HG02852 (cell line): ENCODE results near the gene BLTP1.

Experiments used
- ATAC-seq: cut with Tn5 transposase; IDR thresholded peaks from one replicate; pipeline ENCODE4 v1.9.1; 2021; ENCODE audit warnings: mild to moderate bottlenecking, moderate library complexity; ENCODE audit not compliant: unreplicated experiment

BLTP1 gene

DNA sequence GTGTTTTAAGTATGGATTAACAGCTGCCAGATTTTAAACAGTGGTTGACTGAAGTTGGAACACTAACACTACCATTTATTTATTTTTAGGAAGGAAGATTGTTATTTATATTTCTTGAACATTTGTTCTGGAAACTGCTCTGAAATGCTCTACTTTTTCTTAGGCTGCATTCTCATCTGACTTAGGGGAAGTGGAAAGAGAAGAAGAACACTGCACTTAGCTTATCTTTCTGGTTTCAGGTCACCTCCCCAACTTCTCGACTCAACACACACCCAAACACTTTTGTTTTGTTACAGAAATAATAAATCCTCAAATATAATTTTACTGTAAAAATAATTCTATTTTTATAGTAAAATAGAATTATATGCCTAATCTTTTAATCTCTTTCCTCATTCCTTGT lies 18.6 kb downstream of the BLTP1 start:
- ATAC-seq: no peak

DNA sequence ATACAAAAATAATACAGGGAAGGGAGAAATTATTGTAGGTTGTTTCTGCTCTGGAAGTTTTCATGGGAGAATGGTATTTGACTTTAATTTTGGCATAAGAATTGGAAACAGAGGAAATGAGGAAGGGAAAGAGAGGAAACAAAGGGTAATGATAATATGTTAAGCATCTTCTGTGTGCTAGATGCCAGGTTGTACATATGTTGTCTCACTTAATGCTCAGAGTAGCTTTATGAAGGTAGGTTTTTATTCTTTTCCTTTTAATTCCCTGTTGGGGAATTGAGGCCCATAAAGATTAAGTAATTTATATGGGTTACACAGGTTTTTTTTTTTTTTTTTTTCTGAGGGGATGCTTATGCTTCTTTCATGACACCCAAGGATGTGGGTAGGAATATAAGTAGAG lies 19.2 kb downstream of the BLTP1 start:
- ATAC-seq: no peak

DNA sequence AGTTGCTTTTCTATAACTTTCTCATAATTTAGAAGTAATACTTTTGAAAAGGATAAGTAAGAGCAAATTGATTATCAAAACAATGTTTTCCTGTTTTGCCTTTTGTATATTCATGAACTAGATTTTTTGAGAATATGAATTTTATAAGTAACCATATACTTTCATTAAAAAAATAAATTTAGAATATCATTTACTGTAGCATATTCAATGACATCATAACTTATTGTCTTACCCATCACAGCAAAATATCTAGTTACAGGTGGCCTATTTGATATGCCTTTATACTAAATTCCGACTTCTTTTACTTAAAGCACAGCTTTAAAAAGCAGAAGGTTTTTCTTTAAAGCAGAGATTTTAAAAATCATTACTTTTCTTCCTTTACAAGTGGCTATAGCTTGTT lies 20.1 kb downstream of the BLTP1 start:
- no peak for ATAC-seq

GRCh38 chr4:122178961-122179360 lies 26.8 kb downstream of the BLTP1 start:
- no peak for ATAC-seq

DNA sequence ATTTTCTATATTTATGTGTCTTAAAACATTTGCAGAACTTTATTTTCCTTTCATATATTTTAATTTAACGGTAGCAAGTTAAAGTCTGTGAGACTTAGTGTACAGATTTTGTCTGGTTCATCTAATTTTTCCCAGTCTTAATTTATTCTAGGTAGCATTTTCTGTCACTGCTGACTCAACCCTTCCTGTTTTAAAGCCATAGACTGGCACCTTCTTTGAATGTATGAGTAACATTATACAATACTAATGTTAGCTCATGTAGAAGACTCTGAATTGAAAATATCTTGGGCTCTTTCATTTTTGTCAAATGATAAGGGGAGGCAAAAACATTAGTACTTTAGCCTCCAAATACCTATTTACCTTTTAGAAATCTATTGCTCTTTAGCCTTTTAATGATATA lies 43.6 kb downstream of the BLTP1 start:
- ATAC-seq: no peak
